Body of pancreas (tissue), 4 donors: ENCODE measurements around the gene PTBP3. TPM values are rescaled to one million over a fixed set of nuclear protein-coding genes. Genes with fewer than 3 reads are reported as not detected.

Experiments used
- ATAC-seq: fragments of 150-250 bp; one replicate; pipeline ENCODE4 v1.9.1; 2016
- DNase-seq, 4 donors: peaks; one replicate each; pipeline ENCODE4 v3.0.0-alpha.2; 2019
- H3K27ac ChIP-seq, 4 donors: fragments of 200-600 bp; sonication (generic); 1 replicate in 3 of 4; 2 replicates in 1 of 4; pipeline versions ENCODE4 v1.5.1 to v1.6.1; 2016 to 2019; ENCODE audit warnings: mild to moderate bottlenecking in 1 of 4, mixed read lengths in 1 of 4, moderate library complexity in 1 of 4
- H3K27me3 ChIP-seq, 2 donors: fragments of 200-600 bp; sonication (generic); one replicate each; pipeline ENCODE4 v1.6.0; 2016; ENCODE audit warnings: mild to moderate bottlenecking in 1 of 2
- H3K36me3 ChIP-seq, 2 donors: fragments of 200-600 bp; sonication (generic); replicated peaks in 1 of 2; 2 replicates each; pipeline ENCODE4 v1.5.1; 2016; ENCODE audit warnings: low read depth in 2 of 2; ENCODE audit not compliant: insufficient read depth in 1 of 2
- H3K4me1 ChIP-seq: fragments of 200-600 bp; sonication (generic); one replicate; pipeline ENCODE4 v1.6.0; 2016
- H3K4me3 ChIP-seq, 2 donors: fragments of 200-600 bp; sonication (generic); 1 replicate in 1 of 2; 2 replicates in 1 of 2; pipeline ENCODE4 v1.5.1; 2016 to 2019
- H3K9me3 ChIP-seq, 3 donors: fragments of 200-600 bp; sonication (generic); 1 replicate in 2 of 3; 2 replicates in 1 of 3; pipeline ENCODE4 v1.5.1; 2016
- CTCF ChIP-seq, 7 experiments: fragments of 450-650 bp in 4 of 7; fragments of 200-600 bp in 3 of 7; sonication (generic) in 3 of 7; IDR thresholded peaks; one replicate each; pipeline ENCODE4 v1.5.1; 2016 to 2019; ENCODE audit warnings: antibody characterized with exemption in 7 of 7
- POLR2A ChIP-seq, 3 donors: fragments of 450-650 bp; IDR thresholded peaks; one replicate each; pipeline ENCODE4 v1.6.1; 2016; ENCODE audit warnings: antibody characterized with exemption in 3 of 3, mild to moderate bottlenecking in 2 of 3
- WGBS, 2 donors: methylation state at CpG; one replicate each; pipeline ENCODE4 v1.1.5; 2017; 5-methylcytosine and 5-hydroxymethylcytosine counted together
- intact Hi-C: fragments of 100-400 bp; cut with DNase I; formaldehyde crosslinking; loops from one replicate; pipeline ENCODE4 v1.15.1; 2023
- small RNA-seq: library from RNA; depleted of rRNA; stranded (forward); fragments of <200 nt; gene quantifications from one replicate; pipeline ENCODE3, GENCODE V24; 2016
- total RNA-seq, 2 donors: library from RNA; depleted of rRNA; stranded (reverse); fragments of >200 nt; gene quantifications; one replicate each; pipeline ENCODE4 v1.1.0, GENCODE V29; 2016

PTBP3 gene
- total RNA-seq, 2 donors from 2014 or later: 30.4 to 122 TPM

- no peaks in the 10 kb centered on the region for H3K36me3 ChIP-seq
- peaks cover 23% of the 10 kb centered on the region for H3K4me1 ChIP-seq
- H3K27ac ChIP-seq: no peak overlapping the region
- no peaks in the 10 kb centered on the region for H3K27me3 ChIP-seq
- intact Hi-C loops: no loop called here
- WGBS, 2 donors: 20 to 23% methylated on average over 4 of the region's 4 CpGs
- peak; percentile 43 for ATAC-seq
- no peak overlapping the region for H3K4me3 ChIP-seq
- peak; percentile 23 to 65 (median 56) for DNase-seq
- TF ChIP-seq CTCF (IDR thresholded peaks at IDR 0.05) (no peak), POLR2A (IDR thresholded peaks at IDR 0.05) (no peak)
- no peaks in the 10 kb centered on the region for H3K9me3 ChIP-seq
These were observed 163.2 kb downstream of the PTBP3 start for GRCh38 chr9:112170235-112170634.

GRCh38 chr9:112169368-112169767 is 164.1 kb downstream of the PTBP3 start:
- 84 to 87% methylated on average over 6 of the region's 6 CpGs for WGBS, 2 donors
- no peak for ATAC-seq
- Histone ChIP-seq H3K27me3 (no peaks in the 10 kb centered on the region), H3K9me3 (no peaks in the 10 kb centered on the region), H3K36me3 (no peaks in the 10 kb centered on the region), H3K4me3 (no peak overlapping the region), H3K27ac (no peak overlapping the region), H3K4me1 (peaks cover 22% of the 10 kb centered on the region)
- intact Hi-C loops: no loop called here
- DNase-seq: no peak
- TF ChIP-seq CTCF (IDR thresholded peaks at IDR 0.05) (no peak), POLR2A (IDR thresholded peaks at IDR 0.05) (no peak)

- no peak for DNase-seq
- Histone ChIP-seq H3K4me3 (no peak overlapping the region), H3K36me3 (no peaks in the 10 kb centered on the region), H3K27ac (no peak overlapping the region), H3K27me3 (no peaks in the 10 kb centered on the region), H3K9me3 (no peaks in the 10 kb centered on the region), H3K4me1 (peaks cover 15% of the 10 kb centered on the region)
- ATAC-seq: no peak
- TF ChIP-seq CTCF (IDR thresholded peaks at IDR 0.05): no peak
- no peak for TF ChIP-seq POLR2A (IDR thresholded peaks at IDR 0.05)
- intact Hi-C loops: no loop called here
- 88 to 92% methylated on average over 3 of the region's 3 CpGs for WGBS, 2 donors
These were observed 165.2 kb downstream of the PTBP3 start for GRCh38 chr9:112168197-112168596.

Small RNA genes lying within 50 kb of the gene (small RNA-seq; reads per million reads assigned to genes)
- not detected for gene RF00019
- gene RN7SL430P: not detected
- gene RN7SL57P: not detected
- gene RNA5SP295: not detected

Other genes starting within 250 kb of the PTBP3 start
- 1 to 10 TPM; 7.8 to 7.9 TPM for gene SUSD1, start 158.3 kb downstream of the PTBP3 start, total RNA-seq
- gene HSDL2, start 46.5 kb upstream of the PTBP3 start, total RNA-seq: 10 to 100 TPM; 20.5 to 22.7 TPM
- 1 to 10 TPM; 5.7 to 9.6 TPM for gene KIAA1958, start 153.2 kb upstream of the PTBP3 start, total RNA-seq